GM18498 (cell line): ENCODE measurements around the gene HARS1.
A peak's percentile ranks its signal among the peaks of the same experiment; 100 is the strongest.
"Not testable (repeated sequence)": the region's sequence is repeated elsewhere in the genome, so short reads cannot be mapped to it uniquely, and the experiment has no call there.

ENCODE experiments used
- ATAC-seq: cut with Tn5 transposase; IDR thresholded peaks from one replicate; pipeline ENCODE4 v1.9.1; 2021; ENCODE audit warnings: mild to moderate bottlenecking, moderate library complexity; ENCODE audit not compliant: unreplicated experiment

HARS1 gene

GRCh38 chr5:140690941-140691924, at the start of gene HARS1, which contains the start of gene HARS2:
HARS1 (minus strand) TSS chr5:140691370; CDS start chr5:140691304, 66 bp downstream.
HARS2 (plus strand) TSS chr5:140691455; CDS start chr5:140691649, 194 bp downstream.
- peak; percentile 97 for ATAC-seq

- no peak for ATAC-seq
Measured at GRCh38 chr5:140737486-140737885, 46.3 kb upstream of the HARS1 start.

- ATAC-seq = no peak
Measured at GRCh38 chr5:140734354-140734753, 43.2 kb upstream of the HARS1 start.

GRCh38 chr5:140733098-140733497, 41.9 kb upstream of the HARS1 start:
- no peak for ATAC-seq

- peak; percentile 89 for ATAC-seq
Measured at GRCh38 chr5:140725799-140726471, 34.8 kb upstream of the HARS1 start.

- not testable (repeated sequence) for ATAC-seq
Measured at GRCh38 chr5:140721395-140721794, 30.2 kb upstream of the HARS1 start.

- ATAC-seq = peak; percentile 18
Measured at GRCh38 chr5:140720738-140721137, 29.6 kb upstream of the HARS1 start.

- ATAC-seq = no peak
Measured at GRCh38 chr5:140718266-140718592, 27.1 kb upstream of the HARS1 start.

- not testable (repeated sequence) for ATAC-seq
Measured at GRCh38 chr5:140716238-140716637, 25.1 kb upstream of the HARS1 start.

- ATAC-seq = no peak
Measured at GRCh38 chr5:140713562-140714094, 22.5 kb upstream of the HARS1 start.

GRCh38 chr5:140711794-140712193, 20.6 kb upstream of the HARS1 start:
- no peak for ATAC-seq

- ATAC-seq = peak; percentile 88
Measured at GRCh38 chr5:140710899-140711552, 19.9 kb upstream of the HARS1 start.

- not testable (repeated sequence) for ATAC-seq
Measured at GRCh38 chr5:140708787-140709186, 17.6 kb upstream of the HARS1 start.

- ATAC-seq = no peak
Measured at GRCh38 chr5:140707812-140708211, 16.6 kb upstream of the HARS1 start.

- peak; percentile 93 for ATAC-seq
Measured at GRCh38 chr5:140700177-140701144, 9.3 kb upstream of the HARS1 start, which contains the start of gene ZMAT2. ZMAT2 (plus strand) TSS chr5:140700447; CDS start chr5:140700461, 14 bp downstream.

- no peak for ATAC-seq
Measured at GRCh38 chr5:140696891-140697492, 5.8 kb upstream of the HARS1 start.

GRCh38 chr5:140694276-140694675, 3.1 kb upstream of the HARS1 start:
- ATAC-seq = no peak

GRCh38 chr5:140690376-140690932, 716 bp downstream of the HARS1 start:
- ATAC-seq = peak; percentile 5

GRCh38 chr5:140678993-140679392, 12.2 kb downstream of the HARS1 start:
- no peak for ATAC-seq
